GM18861 (cell line): Measurements from ENCODE around the gene XRCC3.

ENCODE experiments used
- ATAC-seq: cut with Tn5 transposase; IDR thresholded peaks from one replicate; pipeline ENCODE4 v1.9.1; 2021; ENCODE audit not compliant: unreplicated experiment

XRCC3 gene

DNA sequence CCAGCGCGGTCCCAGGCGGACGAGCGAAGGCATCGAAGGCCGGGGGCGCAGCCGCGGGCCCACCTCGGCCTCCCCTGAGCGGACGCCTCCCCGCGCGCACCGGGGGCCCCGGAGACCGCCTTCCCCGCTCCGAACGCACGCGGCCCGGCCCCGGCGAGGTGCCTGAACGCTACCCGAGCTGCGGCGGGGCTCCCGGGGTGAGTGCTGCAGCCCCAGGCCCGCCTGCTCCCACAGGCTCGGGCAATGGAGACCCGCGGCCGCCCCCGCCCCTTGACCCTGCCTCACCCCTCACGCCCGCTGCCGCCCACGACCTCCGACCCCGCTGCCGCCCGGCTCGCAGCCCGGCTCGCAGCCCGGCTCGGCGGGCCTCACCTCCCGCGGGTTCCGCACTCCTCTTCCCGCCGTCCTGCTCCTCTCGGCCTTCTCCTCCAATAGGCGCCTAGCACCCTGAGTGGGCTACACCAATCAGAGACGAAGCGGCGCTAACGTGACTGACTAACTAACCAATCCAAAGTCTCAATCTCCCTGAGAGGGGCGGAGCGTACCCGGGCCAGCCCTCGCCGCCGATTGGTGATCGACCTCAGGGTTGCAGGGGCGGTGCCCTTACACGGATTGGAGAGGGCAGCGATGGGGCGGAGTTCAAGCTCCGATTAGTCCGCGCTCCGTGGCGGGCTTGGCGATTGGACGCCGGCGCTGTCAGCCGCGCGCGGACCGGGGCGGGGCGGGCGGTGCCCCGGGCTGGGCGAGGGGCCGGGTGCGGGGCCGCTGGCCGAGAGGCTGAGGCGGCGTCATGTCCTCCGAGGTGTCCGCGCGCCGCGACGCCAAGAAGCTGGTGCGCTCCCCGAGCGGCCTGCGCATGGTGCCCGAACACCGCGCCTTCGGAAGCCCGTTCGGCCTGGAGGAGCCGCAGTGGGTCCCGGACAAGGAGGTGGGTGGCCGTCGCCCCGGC is at the start of gene XRCC3, which contains the start of gene ZFYVE21:
Gene XRCC3 (minus strand): TSS at position 400 of the 949 bp plus-strand sequence. CDS start 4,364 bp downstream, outside the sequence.
Gene ZFYVE21 (plus strand): TSS at position 759 of the 949 bp plus-strand sequence. CDS start 32 bp downstream, at position 791.
- ATAC-seq, result peak; percentile 92

DNA sequence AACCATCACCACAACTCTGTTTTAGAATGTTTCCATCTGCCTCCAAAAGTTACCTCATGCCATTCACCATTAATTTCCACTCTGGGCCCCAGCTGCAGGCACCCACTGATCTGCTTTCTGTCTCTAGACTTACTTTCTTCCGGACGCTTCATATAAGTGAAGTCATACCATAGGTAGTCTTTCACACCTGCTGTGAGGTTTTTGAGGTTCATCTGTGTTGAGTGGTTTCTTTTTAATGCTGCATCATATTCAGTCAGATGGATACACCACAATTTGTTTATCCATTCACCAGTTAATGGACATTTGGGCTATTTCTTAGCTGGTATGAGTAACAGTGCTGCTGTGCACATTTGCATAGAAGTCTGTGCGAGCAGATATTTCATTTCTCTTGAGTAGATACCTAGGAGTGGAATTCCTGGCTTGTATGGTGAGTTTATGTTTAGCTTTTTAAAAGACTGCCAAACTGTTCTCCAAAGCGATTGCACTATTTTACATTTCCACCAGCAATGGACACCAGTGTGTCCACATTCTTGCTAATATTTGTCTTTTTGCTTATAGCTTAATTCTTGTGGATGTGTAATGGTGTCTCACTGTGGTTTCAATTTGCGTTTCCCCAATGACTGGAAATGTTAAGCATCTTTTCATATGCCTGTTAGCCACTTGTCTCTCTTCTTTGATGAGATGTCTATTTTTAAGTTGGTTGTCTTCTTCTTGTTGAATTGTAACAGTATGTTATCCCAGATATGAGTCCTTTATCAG is 48.7 kb upstream of the XRCC3 start:
- ATAC-seq, result peak; percentile 73

DNA sequence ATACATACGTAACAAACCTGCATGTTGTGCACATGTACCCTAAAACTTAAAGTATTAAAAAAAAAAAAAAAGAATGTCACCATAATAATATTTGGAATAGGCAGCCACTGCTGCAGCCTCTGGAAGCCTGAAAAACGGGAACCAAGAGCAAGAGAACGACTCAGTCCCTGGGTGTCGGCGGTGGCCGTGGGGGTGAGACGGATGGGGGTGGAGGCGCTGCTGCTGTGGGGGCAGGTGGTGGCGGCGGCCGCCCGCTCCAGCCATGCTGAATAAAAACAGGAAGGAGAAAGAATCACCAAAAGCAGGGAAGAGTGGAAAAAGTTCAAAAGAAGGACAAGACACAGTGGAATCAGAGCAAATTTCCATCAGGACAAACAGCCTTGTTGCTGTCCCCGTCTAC is 47.3 kb upstream of the XRCC3 start:
- no peak for ATAC-seq

DNA sequence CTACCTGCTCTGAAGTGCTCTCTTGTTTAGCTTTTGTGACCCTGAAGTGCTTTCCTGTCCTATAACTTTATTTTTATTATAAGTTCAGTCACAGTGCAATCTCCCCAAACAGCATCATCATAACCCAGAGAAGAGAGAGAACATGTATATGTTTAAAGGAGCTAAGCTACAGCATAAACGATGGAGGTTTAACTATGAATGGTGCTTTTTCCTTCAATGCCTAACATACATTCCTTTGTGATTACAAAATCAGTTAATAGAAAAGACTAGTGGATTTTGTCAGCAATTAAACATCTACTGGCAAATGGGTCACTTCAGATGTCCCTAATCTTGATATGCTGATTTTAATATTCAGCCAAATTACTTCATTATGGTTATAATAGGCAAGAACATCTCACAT is 46.8 kb upstream of the XRCC3 start:
- ATAC-seq, result no peak

- ATAC-seq, result no peak
Measured at GRCh38 chr14:103758059-103758776, 43.0 kb upstream of the XRCC3 start.

DNA sequence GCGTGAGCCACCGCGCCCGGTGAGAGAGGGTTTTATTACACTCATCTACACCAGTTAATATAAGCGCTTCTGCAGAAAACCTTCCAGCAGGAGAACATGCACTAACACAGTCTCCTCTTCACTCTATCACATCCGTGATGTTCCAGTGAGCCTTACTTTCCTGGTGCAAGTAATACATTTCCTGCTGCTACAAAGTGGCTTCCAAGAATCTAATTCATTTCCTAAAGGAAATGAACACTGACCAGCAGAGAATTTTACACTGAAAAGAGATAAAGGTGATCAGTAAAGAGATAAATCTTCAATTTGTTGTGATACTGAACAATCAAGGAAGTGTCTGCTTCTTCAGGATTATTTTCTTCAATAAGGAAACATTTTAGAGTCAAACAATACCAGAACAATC is 39.8 kb upstream of the XRCC3 start:
- ATAC-seq, result no peak

GRCh38 chr14:103753774-103754173 is 38.5 kb upstream of the XRCC3 start:
- no peak for ATAC-seq

- no peak for ATAC-seq
Measured at GRCh38 chr14:103749860-103750259, 34.6 kb upstream of the XRCC3 start.

DNA sequence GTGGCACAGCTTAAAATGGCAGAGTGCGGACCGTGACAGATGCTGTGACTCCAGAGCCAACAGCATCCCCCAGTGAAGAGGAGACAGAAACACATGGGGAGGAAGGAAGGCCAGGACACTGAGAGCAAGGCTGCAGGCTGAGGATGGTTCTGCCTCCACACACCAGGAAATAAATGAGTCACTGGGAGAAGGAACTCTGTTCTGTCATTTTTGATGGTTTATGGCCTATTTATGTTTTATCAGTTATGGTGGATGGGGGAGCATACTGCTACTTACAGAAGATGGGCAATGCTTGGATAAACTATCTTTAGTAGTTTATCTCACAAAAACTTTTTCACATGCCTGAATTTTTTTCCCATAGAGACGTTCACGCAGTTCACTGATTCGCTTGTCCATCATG is 34.2 kb upstream of the XRCC3 start:
- ATAC-seq, result no peak

- no peak for ATAC-seq
Measured at GRCh38 chr14:103748534-103748857, 33.2 kb upstream of the XRCC3 start.

DNA sequence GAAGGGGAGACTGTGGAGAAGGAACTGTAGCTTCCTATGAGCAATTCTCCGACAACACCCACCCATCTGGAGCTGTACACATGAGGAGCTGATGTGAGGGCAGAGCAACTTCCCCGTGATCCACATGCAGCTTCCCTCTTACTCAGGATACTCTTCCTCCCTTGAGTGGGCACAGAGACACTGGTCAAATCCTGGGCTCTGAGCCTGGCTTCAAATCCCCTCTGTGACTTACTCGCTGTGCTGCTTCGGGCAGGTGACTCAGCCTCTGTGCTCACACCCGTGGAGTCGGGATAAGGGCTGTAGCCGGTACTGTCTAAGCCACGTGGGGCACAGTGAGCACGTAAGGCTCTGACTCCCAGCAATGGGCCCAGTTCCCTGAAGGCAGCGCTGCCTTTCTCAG is 31.4 kb upstream of the XRCC3 start:
- ATAC-seq, result no peak

GRCh38 chr14:103745424-103745823 is 30.2 kb upstream of the XRCC3 start:
- no peak for ATAC-seq

- no peak for ATAC-seq
Measured at GRCh38 chr14:103744621-103745395, 29.6 kb upstream of the XRCC3 start.

DNA sequence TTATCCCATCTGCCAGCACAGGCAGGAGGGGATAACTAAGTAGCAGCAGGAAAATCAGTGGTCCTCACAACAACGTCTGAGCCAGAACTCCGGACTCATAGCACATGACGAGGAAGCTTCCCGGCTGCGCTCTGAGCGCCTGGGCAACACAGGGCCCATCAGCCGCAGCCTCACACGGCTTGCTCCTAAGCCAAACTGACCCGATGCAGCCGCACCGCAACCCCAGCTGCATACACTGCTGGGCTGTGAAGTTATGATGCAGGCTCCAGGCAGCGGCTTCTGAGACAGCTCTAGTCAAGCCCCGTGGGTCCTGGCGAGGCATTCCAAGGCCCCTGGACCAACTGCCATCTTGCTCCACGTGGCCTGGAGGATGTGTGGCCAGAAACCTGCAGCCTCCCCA is 28.4 kb upstream of the XRCC3 start:
- no peak for ATAC-seq

DNA sequence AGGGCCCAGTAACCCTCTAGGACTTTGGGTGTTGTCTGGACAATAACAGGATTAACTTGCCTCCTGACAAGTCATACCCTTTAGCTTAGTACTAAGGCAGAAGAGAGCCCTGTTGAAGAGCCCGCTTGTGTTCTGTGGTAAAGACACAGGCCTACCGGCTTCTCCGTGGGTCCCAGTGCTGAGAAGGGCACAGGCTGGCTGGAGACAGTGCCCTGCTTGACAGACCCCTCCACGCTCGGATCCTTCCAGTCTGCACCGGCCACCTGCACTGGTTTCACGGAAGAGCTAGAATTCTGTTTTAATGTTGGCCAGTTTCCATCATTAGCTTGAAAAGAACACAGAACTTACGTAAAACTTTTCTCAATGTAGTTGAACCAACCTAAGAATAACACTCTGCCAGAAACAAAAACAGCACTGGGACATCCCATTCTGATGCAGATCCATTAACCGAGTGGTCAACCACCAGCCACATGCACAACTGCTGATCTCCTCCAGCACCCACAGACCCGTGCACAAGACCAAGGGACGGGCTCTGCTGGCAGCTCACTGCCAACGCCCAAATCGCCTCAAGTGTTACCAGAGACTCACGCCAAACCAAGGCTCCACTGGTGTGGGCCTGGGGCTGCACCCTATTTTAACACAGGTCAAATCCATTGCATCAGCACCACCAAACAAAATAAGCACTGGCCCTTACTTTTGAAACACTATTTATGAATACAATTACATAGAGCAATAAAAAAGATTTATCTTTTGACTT is 27.4 kb upstream of the XRCC3 start:
- ATAC-seq, result no peak

GRCh38 chr14:103741876-103742275 is 26.6 kb upstream of the XRCC3 start:
- ATAC-seq, result no peak

DNA sequence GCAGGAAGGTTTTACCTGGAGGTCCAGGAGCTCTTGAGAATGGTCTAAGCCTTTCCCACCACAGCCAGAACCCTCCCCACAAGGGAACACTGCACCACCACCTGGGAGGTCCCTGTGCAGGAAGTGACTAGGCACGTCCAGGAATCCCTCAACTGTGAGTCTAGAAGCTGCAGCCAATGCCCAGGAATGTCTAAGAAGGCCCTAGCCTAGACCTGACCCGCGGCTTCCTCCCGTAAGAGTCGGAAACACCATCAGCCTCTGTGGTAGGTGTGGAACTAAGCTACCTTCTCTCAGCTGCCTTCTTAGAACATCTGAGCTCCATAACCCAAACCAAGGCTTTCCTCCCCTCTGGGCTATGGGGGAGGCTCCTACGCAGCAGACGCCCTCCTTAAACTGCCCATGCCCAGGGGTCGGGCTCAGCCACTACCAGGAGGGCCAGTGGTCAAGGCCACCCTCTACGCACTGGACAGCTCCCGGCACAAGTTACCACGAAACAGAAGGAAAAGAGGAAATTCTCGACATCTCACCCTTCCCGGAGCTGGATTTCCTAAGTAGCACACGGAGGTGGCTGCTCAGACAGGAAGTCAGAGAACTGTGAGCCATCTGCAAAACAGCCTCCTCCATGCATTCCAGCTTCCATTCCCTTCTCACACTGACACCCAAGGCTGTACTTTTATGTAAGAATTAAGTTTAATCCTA is 25.9 kb upstream of the XRCC3 start:
- ATAC-seq, result no peak

DNA sequence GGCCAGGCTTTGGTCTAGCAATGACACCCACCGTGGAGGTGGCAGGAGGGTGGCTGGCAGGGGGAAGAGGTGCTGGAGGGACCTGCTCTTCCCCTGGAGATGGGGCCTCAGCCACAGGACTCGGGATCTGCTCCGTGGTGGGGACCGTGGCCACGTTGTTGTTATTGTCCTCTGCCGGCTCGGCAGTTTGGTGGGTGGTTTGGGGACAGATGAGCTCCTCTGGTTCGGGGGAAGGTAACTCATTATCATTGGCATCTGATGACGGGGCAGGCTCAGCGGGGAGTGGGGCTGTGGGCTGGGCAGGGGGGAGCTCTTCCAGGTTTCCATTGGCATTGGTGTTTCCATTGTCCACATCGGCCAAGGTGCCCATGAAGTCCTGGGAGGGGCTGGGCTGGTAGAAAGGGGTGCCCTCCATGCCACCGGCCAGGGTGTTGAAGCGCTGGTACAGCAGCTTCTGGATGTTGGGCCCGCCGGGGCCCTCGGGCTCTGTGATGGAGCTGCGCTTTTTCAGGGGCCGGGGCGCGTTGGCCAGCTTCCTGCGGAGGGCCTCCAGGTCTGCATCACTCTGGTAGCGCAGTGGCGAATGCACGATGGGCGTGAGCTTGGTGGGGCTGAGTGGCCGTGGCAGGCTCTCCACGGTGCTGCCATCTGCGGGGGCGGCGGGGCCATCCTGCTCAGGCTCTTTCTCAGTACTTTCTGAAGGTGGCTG is 24.7 kb upstream of the XRCC3 start:
- no peak for ATAC-seq

DNA sequence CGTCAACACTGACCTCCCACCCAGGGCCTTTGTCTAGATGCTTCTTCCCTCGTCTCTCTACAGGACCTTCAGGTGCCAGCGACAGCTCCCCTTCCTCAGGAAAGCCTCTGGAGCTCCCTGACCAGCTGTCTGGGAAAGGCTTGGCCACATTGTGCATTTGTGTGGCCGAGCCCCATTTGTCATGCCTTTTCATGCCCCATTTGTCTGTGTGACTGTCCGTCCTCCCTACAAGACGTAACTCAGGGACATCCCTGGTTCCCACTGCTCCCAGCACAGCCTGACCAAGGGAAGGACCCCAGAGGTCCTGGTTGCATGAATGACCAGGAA is 24.2 kb upstream of the XRCC3 start:
- no peak for ATAC-seq
